GM21737 (cell line): ENCODE results near the gene RBM47.
"Not testable (repeated sequence)": the region's sequence is repeated elsewhere in the genome, so short reads cannot be mapped to it uniquely, and the experiment has no call there.

Experiments used
- ATAC-seq: cut with Tn5 transposase; IDR thresholded peaks from one replicate; pipeline ENCODE4 v1.9.1; 2021; ENCODE audit warnings: mild to moderate bottlenecking, moderate library complexity; ENCODE audit not compliant: unreplicated experiment

RBM47 gene

GRCh38 chr4:40544221-40544620 lies 85.4 kb downstream of the RBM47 start:
- ATAC-seq: no peak

- ATAC-seq: no peak
Measured at GRCh38 chr4:40540800-40541199, 88.9 kb downstream of the RBM47 start.

- peak; percentile 55 for ATAC-seq
Measured at GRCh38 chr4:40536032-40536431, 93.6 kb downstream of the RBM47 start.

GRCh38 chr4:40531636-40532023 lies 98.0 kb downstream of the RBM47 start:
- no peak for ATAC-seq

- no peak for ATAC-seq
Measured at GRCh38 chr4:40530961-40531635, 98.6 kb downstream of the RBM47 start.

- no peak for ATAC-seq
Measured at GRCh38 chr4:40526741-40527140, 102.9 kb downstream of the RBM47 start.

- ATAC-seq: no peak
Measured at GRCh38 chr4:40525752-40526598, 103.7 kb downstream of the RBM47 start.

- no peak for ATAC-seq
Measured at GRCh38 chr4:40524366-40525041, 105.2 kb downstream of the RBM47 start.

GRCh38 chr4:40523581-40523980 lies 106.1 kb downstream of the RBM47 start:
- no peak for ATAC-seq

GRCh38 chr4:40521957-40522356 lies 107.7 kb downstream of the RBM47 start:
- ATAC-seq: no peak

GRCh38 chr4:40520533-40520932 lies 109.1 kb downstream of the RBM47 start:
- ATAC-seq: no peak

GRCh38 chr4:40517081-40517480 lies 112.6 kb downstream of the RBM47 start:
- ATAC-seq: not testable (repeated sequence)

GRCh38 chr4:40516651-40517050 lies 113.0 kb downstream of the RBM47 start:
- peak; percentile 40 for ATAC-seq

- peak; percentile 80 for ATAC-seq
Measured at GRCh38 chr4:40515398-40516293, 114.0 kb downstream of the RBM47 start.

- ATAC-seq: no peak
Measured at GRCh38 chr4:40515037-40515397, 114.6 kb downstream of the RBM47 start.

GRCh38 chr4:40514497-40514951 lies 115.1 kb downstream of the RBM47 start:
- no peak for ATAC-seq

- ATAC-seq: no peak
Measured at GRCh38 chr4:40511036-40511614, 118.5 kb downstream of the RBM47 start.

- ATAC-seq: no peak
Measured at GRCh38 chr4:40507977-40508376, 121.7 kb downstream of the RBM47 start.

- ATAC-seq: no peak
Measured at GRCh38 chr4:40506492-40506891, 123.2 kb downstream of the RBM47 start.

GRCh38 chr4:40506066-40506465 lies 123.6 kb downstream of the RBM47 start:
- no peak for ATAC-seq
